GM18870 (cell line): ENCODE measurements around the gene TMEM200C.

Experiments used
- ATAC-seq: cut with Tn5 transposase; IDR thresholded peaks from one replicate; pipeline ENCODE4 v1.9.1; 2021; ENCODE audit warnings: moderate library complexity; ENCODE audit not compliant: unreplicated experiment

TMEM200C gene

DNA sequence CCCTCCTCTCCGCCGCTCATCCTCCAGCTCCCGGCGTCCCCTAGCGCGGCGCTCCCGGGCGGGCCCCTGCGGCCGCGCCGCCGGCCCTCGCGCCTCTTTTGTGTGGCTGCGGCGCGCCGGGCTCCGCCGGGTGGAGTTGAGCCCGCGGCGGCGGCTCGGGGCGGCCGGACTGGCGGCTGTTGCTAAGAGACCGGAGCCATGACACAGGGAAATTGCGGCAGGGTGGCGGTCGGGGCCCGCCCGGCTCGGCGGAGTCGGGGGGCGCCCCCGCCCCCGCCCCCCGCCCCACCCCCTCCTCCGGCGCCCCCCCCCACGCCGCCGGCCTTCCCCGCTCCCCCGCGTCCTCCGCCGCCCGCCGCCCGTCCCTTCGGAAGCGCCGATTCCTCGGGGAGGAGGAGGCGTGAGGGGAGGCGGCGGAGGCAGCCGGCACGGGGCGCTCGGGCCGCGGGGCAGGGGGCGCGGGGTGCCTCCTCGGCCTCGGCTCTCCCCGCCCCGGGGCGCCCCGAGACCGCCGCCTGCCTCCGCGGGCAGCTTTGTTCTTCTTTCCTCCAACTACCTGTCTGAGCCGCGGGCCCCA, at the start of gene TMEM200C:
Gene TMEM200C (minus strand): TSS at position 224 of the 577 bp plus-strand sequence. CDS start 3,459 bp downstream, outside the sequence.
- ATAC-seq = no peak

DNA sequence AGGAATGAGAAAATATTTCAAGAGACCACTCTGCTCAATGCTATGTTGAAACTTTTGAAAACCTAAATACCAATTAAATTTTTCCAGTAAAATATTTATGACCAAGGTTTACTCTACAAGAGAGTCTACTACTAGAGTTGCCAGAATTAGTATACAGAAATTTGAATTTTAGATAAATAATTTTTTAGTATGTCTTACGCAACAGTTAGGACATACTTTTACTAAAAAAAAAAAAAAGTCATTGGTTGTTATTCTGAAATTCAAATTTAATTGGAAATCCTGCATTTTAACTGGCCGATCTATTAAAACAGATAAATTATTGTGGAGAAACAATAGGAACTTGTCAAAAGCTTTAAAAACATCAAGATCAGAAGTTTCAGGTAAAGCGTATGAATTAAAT, 49.1 kb upstream of the TMEM200C start:
- ATAC-seq = no peak

DNA sequence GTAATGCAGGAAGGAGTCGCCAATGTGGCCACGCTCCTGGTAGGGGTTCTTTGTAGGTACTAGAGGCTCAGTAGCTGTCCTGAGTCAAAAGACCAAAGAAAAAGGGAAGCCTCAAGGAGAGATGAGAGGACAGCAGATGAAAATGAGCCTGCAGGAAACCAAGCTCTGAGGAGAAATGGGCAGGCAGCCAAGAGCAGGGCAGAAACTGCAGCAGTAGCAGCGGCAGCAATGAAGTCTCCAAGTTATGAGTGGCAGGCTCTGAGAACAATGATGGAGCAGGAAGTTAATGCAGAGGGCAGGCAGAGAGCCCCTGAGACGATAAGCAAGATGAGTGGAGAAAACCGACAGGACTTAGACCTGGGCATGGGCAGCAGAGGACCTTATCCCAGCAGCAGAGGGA, 48.2 kb upstream of the TMEM200C start:
- no peak for ATAC-seq

DNA sequence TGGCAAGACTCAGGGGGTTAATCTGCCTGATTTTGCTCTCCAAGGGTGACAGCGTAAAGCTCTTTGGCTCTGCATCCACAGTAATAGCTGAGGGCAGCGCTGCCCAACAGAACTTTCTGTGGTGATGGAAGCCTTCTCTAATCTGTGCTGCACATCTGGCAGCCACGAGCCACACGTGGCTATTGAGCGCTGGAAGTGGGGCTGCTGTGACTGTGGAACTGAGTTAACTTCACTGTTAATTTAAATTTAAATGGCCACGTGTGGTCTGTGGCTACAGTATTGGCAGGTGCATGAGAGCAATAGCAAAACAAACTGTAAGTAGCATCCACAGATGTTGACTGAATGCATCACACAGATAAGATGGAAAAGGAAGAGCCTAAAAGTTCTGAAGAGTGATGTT, 47.3 kb upstream of the TMEM200C start:
- ATAC-seq = no peak

DNA sequence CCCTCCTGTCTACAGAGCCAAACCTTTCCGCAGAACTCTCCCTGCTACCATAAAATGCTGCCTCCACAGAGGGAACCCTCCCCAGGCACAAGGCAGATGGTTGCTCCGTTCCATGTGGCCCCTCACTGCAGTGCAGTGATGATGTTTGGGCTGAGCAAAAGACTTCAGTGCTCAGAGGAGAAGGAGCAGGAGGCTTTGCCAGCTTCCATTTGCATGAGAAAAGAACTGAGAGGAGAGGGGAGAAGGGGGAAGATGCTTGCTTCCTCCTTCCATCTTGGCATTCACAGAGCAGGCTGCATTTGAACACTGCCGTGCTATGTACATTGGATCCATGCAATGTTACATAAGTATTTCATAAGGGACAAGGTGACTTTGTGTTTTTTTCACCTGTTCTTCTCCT, 46.6 kb upstream of the TMEM200C start:
- ATAC-seq = no peak

DNA sequence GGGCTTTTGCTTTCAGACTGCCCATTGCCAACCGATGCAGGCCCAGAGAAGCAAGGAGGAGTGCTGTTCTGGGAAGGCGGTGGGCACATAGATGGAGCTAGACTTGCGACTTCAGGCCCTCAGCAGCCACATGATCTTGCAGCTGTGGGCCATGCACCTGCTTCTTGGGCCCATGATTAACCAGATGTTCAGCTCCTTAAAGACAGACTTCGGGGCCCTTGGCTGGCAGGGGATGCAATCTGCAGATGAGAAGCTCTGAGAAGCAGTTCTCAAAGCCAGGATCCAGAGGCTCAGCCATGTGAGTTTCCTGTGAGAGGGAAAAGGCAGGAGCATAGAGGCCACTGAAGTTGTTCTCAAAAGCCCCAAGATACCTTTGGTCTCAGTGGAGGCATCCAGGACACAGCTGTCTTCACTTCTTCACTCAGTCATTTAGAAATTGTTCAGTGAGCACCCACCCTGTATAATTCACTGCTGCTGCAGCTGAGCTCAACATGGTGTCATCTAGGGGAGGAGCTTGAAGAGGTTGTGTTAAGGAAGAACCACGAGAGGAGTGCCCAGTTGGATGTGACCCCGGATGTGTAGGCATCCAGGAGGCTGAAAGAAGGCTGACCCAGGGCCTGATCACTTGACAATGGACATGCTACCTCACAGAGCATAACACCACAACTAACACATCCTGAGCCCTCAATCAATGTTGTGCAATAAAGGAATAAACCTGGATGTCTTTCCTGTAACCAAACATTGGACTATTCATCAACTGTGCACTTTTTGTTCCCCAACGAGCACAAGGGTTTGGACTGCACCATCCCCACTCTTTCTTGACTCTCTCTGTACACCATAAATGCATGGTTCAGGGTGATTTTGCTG, 44.7 kb upstream of the TMEM200C start:
- ATAC-seq = no peak

DNA sequence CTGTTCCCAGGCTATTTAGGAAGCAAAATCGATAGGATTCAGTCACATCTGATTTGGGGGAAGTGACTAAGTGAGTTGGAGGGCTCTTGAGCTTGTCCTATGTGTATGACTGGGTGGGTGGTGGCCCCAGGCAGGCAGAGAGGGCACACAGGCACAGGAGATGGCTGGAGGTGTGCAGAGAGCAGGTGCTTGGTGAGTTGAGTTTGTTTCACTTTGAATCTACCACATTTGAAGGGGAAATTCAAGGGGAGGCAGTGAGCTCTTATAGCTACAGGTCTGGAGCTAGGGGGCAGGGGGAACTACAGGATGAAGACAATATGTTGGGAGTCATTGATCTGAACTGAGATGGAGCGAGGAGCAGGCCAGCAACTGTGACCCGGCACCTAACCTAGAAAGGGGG, 42.5 kb upstream of the TMEM200C start:
- ATAC-seq = no peak

DNA sequence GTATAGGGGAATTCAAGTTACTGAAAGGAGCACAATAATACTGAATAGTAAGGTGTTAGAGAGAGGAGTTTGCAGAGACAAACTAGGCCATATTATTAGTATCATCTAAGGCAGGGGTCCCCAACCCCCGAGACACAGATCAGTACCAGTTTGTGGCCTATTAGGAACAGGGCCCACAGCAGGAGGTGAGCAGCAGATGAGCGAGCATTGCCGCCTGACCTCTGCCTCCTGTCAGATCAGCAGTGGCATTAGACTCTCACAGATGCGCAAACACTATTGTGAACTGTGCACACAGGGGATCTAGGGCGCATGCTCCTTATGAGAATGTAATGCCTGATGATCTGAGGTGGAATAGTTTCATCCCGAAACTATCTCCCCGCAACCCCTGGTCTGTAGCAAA, 41.8 kb upstream of the TMEM200C start:
- ATAC-seq = no peak

DNA sequence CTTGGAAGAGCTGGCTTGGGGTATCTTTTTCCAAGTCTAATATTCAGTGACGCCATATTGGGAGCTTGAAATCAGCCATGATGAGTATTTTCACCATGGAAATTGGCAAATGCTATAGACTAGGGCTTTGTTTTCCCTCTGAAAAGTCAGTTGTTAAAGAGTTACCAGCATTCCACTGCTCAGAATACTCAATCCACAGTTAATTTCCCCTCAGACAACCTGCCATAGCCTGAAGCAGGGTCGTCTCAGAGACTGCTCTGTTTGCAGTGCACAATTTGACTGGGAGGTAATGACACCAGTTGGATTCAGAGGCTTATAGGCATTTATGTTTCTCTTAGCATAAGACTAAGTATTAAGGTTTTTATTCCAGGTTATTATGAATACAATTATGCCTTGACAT, 35.5 kb upstream of the TMEM200C start:
- ATAC-seq = no peak

DNA sequence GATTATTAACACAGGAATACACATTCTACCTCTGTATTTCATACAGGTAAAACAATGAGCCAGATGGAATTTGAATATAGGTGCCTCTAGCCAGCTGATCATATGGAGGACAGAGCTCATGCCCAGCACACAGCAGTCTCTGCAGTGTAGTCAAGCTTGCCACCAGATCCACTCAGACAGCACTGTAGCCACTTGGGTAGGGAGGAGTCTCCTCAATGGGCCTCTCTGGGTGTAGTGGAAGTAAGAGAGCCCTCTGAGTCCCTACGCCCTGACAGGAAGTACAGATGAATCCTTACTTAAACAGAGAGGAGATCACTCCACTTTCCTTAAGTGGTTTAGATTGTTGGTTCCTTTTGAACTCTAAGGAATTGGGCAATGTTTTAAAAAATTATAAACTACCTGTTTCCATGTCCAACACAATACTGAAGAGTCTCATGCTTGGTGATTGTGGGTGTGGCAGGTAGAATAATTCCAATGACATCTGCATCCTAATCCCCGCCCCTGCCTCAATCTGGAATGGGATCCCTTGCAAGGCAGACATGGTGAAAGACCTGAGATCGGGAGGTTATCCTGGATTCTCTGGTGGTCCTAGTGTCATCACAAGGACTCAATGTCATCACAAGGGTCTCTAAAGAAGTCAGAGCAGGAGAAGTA, 23.0 kb upstream of the TMEM200C start:
- no peak for ATAC-seq

DNA sequence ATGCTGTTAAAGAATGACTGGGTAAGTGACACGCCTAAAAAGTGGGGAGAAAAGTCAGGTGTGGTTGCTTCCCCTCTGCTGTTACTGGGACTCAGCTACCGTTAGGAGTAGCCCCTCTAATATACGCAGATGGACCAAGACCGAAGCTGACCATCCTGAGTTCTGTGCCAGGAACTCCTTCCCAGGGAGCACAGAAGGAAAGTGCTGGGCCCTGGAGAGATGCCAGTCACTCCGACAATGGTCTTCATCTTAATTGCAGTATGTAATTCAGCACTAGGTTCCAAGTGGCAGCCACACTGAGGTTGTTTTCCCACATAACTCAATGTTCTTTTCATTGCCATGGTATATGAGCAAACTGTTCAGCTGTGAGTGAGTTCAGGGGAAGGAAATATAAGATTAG, 19.6 kb upstream of the TMEM200C start:
- no peak for ATAC-seq

DNA sequence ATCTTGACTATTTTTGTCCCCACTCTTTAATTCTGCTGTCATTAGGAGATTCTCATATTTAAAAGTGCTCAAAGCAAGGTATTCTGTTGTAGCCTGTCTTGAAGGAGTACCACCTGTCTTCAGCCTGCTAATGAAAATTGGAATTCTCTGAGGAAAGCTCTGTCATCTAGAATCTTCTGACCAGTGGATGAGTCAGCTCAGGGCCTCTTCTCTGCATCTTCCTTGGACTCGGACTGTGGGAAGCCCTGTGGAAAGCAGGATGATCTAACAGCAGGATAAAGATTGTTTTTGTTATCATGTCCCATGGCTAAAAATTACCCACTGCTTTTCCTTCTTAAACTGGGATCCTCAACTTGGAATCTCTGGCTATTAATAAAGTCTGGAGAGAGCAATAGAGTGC, 18.7 kb upstream of the TMEM200C start:
- no peak for ATAC-seq

DNA sequence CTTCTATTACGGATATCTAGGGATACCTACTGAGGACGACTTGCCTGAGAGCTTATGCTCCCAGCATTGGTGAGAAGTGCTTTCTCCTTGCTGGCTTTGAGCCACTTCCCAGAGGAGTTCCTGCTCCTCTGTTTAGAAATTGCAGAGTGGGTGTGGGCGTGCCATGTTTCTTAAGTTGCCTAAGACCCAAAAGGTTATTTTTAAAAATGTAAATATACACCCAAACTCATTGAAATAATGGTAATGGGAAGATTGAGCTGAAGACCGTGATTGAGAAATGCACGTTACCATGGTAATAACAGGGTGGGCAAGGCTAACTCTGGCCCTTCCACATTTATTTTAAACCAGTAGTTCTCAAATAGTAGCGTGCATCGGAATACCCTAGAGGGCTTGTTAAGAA, 17.2 kb upstream of the TMEM200C start:
- no peak for ATAC-seq

DNA sequence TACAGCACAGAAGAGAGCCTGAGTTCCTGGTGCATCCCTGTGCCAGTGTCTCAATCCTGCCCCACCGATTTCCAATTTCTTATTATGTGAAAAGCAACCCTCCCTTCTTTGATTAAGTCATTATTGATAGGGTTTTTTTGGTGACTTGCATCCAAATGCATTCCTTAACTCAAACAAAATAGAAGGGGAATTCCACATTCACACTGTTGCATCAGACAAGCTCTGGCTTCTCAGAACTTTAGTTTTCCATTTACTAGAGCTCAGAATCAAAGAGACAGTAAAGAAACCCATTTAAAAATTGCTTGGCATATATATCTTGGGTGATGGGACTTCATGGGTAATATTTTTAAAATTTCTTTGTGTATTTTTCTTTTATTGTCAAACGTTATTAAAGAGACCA, 13.8 kb upstream of the TMEM200C start:
- ATAC-seq = no peak

DNA sequence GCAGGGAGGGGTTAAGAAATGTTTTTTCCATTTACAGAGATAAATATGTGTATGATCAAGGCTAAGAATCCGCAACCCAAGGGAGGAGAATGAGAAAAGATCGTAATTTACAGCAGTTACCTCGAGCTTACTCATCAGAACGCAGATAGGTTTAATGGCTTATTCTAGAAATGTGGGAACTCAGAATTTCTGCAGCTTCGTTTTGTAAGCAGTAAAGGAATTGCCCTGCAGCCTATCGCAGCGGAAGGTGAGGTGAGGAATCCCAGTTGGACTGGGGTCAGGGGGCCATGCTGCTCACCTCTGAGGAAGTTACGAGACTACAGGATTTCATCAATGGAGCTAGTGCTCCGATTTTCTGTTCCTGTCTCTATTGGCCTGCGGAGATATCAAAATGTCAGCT, 8.1 kb upstream of the TMEM200C start:
- no peak for ATAC-seq

DNA sequence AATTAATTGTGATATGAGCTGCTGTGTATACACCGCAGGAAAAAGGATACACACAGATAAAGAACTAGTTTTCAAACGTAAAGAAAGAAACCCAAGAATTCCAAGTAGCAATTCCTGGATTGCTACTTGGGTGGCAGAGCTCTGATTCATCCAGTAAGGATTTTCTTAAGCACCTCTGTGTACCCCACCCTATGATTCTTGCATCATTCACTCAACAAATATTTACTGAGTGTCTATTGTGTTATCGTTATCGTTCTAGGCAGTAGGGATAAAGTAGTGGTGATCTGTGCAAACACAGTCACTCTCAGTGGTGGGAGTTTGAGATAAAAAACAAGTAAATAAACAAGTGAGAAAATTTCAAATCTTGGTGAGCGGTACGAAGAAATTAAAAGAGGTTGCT, 4.9 kb upstream of the TMEM200C start:
- no peak for ATAC-seq

DNA sequence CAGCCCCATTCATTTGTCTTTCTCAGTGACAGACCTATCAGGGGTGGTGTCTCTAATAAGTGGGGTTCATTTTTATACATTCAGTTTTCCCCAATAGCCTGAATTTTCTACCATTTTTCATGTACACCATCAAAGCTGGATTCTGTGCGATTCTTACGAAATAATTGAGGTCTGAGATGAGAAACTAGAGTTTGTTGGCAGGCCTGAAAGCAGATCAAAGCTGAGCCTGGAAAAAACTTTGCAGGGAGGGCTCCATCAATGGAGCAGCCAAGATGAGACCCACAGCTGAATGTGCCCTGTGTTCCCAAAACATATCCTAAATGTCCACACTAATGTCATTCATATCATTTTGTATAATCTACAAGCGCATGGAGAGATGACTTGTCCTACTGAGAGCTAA, 4.5 kb upstream of the TMEM200C start:
- ATAC-seq = no peak

DNA sequence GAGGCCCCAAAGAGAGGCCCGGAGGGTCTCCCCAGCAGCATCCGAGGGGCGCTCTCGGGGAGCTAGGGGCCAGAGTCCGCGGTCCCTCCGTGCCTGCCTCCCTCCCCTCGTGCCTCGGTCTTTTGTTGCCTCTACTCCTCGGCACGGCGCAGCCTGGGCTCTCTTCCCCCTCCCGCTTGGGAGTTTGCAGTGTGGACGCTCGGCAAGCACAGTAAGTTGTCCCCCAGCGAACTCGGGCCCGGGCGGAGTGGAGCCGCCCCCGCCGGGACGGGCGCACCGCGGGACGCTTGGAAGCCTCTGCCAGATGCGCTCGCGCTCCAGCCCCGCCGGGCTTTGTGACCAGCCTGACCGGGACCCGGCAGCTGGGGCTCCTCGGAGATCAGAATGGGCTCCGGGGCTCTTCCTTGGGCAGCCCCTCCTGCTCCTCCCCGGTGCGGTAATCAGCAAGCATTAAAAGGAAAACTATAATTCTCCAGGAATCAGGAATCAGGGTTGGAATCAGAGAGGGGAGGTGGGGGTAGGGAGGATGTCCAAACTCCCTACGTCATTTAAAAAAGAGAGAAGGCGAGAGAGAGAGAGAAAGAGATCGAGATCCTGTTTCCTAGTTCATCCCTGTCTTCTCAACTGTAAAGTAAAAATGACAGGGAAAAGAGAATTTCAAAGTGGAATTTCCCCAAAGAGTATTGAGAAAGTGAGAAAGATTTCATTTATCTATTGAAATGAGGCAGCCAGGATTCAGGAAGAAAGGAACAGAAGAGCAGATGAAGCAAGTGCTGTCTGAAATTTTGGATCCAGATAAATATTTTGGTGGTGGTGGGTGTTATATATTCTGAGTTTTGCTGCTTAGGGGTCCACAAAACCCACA, 786 bp upstream of the TMEM200C start:
- no peak for ATAC-seq

DNA sequence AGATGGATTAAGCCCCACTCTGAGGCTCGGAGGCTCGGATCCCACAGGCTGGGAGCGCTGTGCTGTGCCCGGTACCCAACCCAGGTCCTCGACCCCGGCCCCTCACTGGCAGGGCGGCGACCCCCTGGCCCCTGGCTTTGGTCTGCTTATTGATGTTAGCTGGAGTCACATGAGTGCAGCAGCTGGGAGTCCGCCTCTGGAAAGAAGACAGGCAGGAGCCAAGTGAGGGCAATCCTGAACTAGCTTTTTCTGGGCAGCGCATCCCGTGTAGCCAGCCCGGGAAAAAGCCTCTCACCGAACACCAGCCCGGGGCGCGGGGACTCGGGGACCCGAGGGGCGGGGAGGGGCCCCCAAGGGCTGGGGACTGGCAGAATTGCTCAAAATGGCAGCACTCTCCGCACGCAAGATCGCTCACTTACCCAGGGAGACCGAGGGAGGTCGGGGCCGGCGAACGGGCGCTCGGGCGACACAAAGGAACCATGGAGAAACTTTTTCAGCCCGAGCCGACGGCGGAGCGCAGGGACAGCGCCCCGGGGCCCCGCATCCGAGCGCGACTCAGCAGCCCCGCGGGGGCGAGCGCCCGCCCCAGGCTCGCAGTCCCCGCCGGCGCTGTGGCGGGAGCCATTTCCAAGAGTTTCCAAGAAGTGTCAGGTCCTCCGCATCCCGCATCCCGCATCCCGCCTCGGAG, 567 bp downstream of the TMEM200C start:
- no peak for ATAC-seq

DNA sequence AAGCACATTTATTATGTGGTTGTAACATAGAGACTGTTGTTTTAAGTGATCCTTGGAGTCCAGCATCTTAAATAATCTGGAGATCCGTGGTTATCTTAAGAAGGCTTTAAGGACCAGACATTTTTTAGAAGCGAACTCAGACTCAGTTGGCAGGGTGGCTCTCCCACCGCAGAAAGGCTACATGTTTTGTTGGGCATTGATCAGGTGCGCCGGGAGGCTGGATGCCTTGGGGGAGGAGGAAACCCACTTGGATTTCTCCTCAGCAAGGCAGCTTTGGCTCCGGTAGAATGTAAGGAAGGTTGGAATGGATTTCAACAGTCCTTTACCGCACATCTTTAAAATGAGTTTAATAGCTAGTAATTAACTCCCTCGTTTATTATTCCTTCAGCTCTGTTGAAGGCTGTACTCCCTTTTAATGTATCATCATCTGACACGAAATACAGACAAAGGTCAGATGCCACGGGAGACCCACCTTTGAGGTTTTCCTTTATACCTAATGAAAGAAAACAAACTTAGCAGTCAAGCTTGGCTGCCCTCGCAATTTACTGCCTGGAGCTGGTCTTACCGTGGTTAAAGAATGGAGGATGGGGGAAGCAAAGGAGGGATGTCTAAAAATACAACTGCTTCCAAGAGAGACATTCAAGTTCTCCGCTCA, 1.2 kb downstream of the TMEM200C start:
- no peak for ATAC-seq
